Activated naive CD4-positive, alpha-beta T cell treated with Interleukin-2 at 50 U/mL for 16 hours (primary cell): ENCODE results near the gene CFAP54.
"Not testable (repeated sequence)": the region's sequence is repeated elsewhere in the genome, so short reads cannot be mapped to it uniquely, and the experiment has no call there.

Experiments
- DNase-seq: peaks from one replicate; pipeline ENCODE4 v3.0.0-alpha.2; 2020

CFAP54 gene

DNA sequence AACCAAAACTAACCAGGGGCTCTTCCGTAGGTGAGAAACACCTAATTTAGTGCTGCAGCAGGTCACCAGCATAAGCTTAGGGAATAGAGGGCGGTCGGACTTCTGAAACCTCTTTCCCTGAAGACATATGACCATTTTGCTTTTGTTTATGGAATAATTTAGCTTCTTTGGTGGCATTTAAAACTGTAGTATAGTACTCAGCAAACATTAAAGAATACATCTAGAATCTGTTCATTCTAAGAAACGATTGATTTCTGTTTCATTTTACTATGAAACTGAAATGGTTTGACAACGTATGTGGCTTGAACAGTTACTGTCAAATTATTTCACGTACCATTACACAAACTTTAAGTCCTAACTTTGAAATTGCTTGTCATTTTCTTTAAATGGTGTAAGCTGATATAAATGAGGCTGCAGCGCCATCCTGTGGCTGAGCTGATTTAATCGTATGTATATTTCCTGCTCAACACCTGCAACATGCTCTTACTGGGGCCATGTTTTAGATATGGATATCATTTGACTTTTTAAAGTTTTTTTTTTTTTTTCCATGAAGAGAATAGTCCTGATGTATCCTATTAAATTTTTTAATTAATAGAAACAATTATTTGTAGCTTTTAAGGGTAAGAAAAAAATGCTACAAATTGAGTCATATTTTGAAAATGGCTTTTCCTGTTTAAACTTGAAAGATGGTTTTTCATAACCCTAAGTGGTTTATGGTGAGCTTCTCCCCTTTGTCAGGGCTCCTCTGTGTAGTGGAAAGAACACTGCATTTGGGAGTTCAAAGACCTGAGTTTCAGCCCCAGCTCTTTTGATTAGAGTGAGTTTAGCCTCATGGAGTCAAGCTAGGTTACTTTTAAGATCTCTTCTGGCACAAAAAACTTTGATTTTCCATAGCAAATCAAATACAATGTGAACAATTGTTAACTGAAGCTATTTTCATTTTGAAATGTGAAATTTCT, 27.4 kb downstream of the CFAP54 start:
- peak; percentile 86 for DNase-seq

DNA sequence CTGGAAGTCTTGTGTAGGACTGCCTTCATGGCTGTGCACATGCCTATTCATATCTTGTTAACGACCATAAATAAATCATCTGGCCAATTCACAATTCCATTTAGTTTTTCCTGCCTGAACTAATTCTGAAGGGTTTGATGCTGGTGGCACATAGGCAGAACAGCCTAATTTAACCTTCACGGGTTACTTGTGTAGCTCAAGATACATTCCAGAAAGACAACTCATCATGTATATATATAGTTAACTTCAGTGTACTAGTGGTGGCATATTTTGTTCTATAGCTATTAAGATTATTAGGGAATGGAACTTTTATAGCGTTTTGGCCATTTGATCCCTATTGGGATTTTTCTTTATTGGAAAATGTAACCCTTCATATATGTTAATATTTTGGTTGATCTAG, 31.4 kb downstream of the CFAP54 start:
- DNase-seq: no peak

DNA sequence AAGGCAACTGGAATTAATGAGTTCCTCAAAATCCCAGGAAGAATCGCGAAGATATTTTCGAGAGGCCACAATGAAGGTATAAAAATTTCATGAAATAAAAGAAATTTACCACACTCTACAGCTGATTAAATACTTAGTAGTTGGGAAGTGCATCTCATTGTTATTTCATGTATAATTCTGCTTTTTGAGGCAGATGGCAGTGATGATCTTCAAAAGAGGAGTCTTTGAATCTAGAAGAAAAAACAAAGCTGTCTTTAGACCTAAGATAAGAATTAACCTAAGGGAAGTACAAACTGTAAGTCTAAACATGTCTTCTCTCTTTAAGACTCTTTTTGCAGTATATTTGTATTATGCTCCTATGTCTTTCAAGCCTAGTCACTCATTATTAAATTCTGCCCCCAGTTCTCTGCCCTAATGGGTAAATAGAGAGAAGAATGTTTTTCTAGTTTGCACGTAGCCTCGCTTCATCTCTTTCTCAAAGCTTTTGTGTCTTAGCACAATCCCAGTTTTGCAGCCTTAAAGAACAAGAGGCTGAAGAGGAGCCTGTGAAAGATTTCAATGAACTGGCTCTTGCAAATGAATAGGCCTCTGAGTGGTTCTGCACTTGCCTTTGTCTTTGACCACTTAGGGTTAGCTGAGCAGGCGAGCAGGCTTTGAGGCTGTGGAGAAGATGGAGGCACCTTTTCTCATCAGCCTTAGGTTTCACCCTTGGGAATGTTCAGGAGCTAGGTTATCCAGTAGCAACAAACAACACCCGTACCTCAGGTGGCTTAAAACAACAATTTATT, 32.7 kb downstream of the CFAP54 start:
- DNase-seq: no peak

DNA sequence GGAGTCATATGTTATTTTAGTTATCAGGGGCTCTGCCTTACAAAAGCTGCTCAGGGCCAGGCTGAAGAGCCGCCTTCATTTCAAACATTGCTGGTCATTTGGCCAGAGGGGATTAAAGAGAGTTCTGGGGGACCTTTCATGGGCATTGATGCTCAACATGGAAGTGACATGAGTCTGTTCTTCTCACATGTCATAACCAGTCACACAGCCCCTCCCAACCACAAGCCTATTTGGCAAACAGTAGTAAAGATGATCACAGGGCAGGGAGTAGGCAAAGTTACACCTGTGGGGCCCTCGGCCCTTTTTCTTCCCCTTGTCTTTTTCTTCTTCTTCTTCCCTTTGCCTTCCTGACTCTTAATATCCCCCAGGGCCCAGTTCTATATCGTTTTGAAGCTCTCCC, 33.3 kb downstream of the CFAP54 start:
- DNase-seq: no peak

DNA sequence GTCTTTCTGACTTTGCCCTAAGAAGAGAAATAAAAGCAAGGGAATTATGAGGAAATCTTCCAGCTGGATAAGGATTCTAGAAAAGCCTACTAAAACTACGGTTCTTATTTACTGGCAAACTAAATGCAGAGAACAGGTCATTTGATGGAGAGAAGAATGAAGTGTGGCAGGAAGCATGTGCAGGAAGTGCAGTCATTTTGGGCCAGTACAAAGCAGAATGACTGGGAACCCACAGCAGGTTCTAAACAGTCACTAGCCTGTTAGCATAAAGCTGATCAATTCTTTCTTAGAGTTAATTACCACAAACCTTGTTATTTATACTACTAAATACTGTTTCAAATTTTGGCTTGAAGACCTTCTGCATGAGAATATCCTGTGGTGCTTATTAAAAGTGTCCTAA, 36.7 kb downstream of the CFAP54 start:
- no peak for DNase-seq

DNA sequence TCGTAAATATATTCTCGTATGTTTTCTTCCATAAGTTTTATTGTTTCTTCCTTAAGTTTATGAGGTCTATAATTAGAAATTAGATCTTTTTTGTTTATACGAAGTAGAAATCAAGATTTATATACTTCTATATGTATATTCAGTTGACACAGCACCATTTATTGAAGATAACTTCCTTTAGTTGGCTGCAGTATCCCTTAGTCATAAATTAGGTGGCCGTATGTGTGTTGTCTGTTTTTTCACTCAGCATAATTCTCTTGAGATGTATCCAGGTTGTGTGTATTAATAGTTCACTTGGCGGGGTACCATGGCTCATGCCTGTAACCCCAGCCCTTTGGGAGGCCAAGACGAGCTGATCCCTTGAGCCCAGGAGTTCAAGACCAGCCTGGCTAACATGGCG, 40.5 kb downstream of the CFAP54 start:
- no peak for DNase-seq

DNA sequence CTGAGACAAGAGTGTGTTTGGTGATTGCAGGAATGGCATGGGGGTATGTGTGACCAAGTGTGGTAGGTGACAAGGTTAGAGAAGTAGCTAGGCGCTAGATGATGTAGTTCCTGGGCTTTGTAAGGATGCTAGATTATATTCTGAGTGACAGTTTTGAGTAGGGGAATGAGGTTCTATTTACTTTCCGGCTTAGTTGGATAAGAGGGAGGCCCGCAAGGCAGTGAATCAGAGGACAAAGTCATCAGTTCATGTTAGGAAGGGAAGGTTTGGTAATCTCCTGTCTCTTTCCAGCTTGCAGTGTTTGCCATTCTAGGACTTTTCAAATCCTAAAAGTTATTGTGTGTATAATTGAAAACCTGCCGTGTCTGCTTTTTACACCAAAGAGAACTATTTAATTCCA, 45.0 kb downstream of the CFAP54 start:
- DNase-seq: no peak

DNA sequence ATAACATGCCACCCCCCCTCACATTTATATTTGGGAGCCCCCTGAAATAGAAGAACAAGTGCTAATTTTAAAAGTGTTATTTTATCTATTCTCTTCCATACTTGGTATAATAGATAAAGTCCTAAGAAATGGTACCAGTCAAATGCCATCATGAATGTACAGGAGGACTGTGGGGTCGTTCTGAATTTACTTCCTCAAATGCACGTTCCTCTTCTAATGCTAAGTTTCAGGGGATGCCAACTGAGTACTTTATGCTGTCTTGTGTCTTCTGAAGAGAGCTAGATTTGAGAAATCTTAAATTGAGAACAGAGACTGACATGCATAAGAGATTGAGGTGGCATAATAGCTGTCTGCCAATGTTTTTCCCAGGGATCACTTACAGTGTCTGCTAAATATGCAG, 59.0 kb downstream of the CFAP54 start:
- DNase-seq: no peak

DNA sequence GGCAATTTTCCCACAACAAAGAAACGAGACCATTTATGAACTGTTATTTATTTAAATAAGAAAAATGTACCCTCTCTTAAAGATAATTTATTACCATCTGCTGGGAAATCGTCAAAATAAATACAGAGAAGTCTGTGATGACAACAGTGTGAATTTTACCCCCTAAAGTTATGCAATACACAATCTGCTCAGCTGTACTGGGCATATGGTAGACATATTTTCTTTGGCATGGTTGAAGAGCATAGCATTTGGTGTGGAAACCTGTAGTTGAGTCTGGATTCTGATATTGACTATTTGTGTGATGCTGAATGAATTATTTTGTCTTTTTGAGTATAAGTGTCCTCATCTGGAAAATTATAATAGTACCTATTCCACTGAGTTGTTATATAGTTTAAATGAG, 60.0 kb downstream of the CFAP54 start:
- no peak for DNase-seq

DNA sequence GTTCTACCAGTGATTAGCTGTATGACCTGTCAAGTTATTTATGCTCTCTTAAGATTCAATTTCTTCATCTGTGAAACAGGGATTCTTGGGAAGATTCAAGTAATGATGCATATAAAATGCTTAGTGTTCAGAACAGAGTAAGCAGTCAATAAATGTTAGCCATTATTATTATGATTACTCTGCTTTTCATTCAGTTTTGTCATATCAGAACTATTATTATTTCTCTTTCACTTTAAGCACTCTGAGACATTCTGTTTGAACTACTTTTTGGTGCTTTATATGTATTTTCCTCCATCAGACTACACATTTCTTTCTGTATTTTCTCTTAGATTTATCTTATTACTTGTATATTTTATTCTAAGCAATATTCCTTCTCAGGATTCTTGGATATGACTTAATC, 81.2 kb downstream of the CFAP54 start:
- no peak for DNase-seq

DNA sequence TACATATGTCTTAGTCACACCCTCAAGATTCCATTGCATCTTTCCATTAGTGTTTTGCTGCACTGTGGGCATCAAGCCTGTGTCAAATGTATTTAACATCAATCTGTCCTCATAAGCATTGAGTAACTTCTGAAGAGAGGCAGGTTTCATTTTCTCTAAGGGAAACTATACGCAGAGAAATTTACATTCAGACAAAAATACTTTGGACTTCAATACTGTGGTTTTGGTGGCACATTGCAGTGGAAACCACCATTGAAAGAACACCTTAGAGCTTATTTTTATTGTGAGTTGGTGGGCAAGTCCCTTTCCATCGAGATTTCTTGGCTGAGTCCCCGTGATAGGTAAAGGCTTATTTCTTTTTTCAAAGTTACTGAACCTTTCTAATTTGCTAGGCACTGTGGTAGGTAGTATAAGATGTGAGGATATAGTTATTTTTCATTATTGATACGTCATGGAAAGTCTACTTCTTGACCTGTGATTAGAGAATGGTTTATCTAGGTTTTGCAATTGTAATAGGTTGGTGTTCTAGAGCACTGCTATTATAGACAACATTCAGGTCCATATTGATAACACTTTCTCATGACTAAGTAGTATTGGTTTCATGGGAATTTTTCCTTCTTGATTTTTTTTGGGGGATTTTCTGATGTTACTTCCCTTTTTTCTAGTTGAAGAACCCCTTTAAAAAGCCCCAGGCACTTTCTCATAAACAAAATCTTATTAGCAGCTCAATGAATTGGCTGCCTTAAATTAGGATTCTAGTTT, 81.9 kb downstream of the CFAP54 start:
- DNase-seq: no peak

DNA sequence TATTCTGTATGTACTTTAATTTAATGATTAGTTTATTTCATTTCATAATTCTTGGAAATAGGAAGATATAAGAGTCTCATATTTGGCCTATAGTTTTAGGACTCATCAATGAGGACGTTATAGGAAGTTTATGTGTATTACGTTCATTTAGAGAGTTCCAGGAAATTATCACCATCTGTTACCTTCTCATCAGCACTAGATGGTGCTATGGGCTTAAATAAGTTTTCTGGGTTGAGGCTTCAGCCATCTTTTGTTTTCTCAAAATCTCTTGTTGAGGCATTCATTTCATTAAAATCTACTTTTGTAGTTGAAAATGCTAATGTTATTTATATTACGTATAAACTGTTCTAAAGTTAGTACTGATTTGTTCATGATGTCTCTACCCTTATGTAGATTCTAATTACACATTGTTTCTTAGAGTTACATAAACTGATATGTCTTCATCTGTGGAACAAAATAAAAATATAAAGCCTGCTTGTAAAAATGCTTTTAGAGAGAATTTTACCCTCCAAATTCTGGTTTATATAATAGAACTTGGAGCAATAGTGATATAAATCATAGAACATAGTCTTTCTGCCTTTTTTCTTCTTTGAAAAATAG, 89.2 kb downstream of the CFAP54 start:
- DNase-seq: no peak

DNA sequence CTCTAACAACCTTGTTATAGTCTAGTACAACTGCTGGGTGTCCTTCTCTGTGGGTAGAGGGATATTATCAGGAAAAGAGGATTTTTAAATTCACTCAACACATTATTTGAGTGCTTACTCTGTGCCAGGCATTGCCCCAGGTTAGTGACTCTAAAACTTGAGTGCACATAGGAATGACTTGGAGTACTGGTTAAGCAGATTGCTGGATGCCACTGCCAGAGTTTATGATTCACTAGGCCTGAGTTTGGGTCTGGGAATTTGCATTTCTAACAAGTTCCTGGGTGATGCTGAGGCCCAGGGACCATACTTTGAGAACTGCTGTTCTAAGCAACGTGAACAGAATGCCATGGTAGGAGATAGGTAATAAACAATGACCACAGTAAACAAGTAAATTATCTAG, 96.6 kb downstream of the CFAP54 start:
- no peak for DNase-seq

DNA sequence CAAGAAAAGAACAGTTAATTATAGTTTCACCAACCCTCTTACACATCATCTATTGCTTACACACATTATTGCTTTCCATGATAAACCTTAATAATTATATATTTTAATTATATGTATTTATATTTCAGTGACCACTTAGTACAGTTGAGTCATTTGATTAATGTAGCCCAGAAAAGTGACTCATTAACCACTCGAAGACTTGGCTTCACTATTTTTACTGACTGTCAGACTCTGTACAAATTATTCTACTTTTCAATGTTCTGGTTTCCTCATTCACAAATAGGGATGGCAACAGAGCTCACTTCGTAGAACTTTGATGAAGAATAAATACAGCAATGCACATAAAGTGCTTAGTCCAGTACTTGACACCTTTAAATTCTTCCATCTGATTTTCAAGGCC, 98.3 kb downstream of the CFAP54 start:
- no peak for DNase-seq

DNA sequence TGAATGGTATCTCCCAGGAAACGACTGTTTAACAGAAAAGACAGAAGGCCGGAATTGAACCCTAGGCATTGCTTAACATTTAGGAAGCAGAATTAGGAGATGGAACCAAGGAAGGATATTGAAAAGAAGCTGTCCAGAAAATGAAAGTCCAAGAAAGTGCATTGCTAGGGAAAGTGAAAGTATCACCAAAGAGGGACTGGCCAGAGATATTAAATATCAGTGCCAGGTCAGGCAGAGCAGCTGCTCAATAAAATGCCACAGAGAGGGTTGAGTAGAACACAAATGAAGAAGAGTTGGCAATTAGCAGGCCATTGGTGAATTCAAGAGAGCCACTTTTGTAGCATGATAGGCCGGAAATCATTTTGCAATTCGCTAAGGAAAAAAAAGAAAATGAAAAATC, 101.6 kb downstream of the CFAP54 start:
- no peak for DNase-seq

DNA sequence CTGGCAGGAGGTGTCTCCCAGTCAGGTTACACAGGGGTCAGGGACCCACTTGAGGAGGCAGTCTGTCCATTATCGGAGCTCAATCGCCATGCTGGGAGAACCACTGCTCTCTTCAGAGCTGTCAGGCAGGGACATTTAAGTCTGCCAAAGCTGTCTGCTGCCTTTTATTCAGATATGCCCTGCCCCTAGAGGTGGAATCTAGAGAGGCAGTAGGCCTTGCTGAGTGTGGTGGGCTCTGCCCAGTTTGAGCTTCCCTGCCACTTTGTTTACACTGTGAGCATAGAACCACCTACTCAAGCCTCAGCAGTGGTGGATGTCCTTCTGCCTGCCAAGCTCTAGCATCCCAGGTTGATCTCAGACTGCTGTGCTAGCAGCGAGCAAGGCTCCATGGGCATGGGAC, 115.0 kb downstream of the CFAP54 start:
- DNase-seq: not testable (repeated sequence)

DNA sequence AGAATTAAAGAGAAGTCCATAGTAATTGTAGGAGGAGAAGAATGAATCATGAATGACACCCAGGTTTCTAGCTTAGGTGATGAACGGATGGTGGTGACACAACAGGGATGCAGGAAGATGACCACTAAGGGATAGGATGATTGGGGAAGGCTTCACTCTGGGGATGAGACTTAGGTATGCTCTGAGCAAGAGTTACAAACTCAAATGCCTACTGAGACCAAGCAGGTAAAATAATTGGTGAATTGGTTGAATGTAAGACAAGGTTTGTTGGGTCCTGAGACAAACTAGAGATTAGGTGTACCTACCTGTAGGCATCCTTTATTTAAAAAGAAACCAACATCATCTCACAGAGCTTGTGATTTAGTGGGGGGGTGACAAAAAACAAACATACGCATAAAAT, 116.3 kb downstream of the CFAP54 start:
- DNase-seq: no peak

DNA sequence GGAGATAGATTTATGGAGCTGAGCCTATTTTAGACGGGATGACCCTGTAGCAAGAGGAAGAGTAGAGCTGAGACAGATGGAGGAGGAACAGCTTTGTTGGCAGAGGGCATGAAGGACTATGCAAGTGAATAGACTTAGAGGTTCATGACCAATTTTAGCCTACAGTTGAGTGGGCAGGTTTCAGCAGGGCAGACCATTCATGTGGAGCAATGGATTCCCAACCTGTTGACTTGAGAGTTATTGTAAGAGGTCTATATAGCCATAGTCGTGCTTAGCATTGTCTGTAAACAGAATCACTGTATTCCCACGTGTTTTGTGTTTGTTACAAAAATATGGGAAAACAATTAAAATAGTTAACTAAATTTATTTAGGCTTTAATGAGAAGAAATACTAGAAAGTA, 116.8 kb downstream of the CFAP54 start:
- DNase-seq: no peak

DNA sequence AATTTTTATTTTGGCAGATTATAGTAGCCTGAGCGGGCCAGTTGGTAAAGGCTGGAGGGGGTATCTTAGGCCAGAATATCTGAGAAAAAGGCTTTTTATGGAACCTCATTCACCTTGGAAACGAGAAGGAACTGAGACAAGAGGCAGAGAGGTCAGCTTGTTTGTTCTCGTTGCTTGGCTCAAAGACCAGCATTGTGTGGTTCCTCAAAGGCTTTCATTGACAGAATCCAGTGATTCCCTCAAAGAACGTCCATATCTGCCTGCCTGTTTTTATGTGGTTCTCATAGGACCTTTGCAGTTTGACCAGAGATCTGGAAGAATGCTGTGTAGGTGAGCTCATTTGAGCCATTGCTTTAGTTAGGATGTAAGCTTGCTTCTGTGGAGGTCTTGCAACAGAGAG, 117.3 kb downstream of the CFAP54 start:
- no peak for DNase-seq

DNA sequence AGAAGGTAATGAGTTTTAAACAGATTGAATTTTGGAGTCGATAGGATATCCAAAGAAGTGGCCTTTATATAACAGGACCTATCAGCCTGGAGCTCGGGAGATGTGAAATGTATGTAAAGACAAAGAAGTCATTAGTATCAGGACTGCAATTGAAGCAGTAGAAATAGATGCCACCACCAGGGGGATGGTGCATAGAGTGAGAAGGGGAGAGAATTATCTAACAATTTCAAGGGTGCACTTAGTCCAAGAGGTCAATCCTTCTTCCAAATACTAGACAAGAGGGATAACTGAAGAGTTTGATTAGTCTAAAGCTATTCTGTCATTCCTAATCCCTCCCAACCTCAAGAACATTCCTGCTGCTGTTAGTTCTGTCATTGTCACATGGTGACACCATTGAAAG, 127.8 kb downstream of the CFAP54 start:
- DNase-seq: no peak

DNA sequence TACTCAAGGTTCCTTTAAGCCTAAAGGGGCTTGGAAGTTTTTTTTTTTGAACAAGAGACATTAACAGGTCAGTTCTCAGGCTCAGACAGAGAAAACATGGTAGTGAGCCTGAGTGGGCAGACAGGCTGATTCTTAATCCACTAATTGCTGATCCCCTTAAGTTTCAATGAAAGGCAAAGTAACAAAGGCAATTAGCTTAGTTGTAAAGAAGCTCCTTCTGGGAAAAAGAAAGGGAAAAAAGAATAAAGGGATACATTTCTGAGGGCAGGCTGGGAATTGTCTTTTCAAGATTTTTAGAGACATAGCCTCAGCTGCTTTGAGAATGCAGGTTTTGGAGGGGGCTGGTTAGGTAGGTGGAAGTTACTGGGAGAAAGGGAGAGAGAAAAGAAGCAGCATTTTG, 133.8 kb downstream of the CFAP54 start:
- no peak for DNase-seq

DNA sequence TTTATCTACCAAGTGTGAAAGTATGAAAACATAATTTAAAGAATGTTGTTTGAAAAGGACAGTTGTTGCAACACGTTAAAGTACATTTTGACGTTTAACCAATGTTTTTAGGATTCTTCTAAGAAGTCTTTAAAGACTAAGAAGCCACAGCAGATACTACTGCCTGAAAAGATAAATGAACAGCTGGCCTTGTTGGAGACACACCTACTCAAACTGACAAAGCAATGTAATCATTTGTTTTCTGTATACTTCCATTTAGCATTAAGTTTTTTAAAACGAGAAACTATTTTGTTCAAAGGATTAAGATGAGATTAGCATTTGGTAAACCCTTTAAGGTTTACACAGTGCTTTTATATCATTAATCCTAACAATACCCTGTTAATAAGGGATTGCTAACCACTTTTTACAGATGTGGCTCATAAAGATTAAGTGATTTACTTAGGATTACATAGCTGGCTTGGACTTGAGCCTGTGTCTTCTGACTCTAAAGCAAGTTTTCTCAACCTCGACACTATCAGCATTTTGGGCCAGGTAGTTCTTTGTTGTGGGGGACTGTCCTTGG, 134.4 kb downstream of the CFAP54 start:
- DNase-seq: no peak

DNA sequence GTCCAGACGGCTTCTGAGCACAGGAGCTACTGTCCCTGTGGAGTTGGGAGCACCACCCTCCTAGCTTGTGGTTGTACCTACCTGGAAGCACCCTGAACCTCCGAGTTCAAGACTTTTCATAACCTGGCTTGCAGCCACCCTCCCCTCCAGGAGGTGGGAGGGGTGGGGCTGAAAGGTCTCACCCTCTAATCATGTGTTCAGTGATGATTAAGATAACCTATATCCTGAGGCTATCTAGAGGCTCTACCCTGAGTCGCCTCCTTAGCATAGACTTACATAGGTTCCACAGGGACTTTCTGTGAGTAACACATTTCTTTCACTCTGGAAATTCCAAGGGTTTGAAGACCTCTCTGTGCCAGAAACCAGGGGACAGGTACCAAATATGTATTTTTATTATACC, 146.5 kb downstream of the CFAP54 start:
- no peak for DNase-seq
